ENCODE results near the gene TIPIN.
A peak's percentile ranks its signal among the peaks of the same experiment; 100 is the strongest.
"Not testable (repeated sequence)": the region's sequence is repeated elsewhere in the genome, so short reads cannot be mapped to it uniquely, and the experiment has no call there.

Gene TIPIN

DNA sequence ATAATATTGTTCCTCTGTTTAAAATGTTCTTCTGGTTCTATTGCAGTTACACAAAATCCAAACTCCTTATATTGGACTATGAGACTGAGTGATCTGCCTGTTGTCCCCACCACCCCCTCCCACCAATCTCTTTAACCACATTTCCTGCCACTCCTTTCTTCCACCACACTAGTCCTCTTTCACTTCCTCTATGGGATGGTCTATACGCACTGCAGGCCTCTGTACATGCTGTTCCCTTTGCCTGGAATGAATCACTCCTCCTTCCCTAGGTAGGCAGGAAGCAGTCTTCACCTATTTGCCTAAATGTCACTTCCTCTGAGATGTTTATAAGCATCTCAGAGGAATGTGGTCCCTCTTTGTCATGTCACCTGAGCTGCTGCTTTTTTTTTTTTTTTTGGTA lies 34.2 kb upstream of the TIPIN start:
- peaks cover 69% of the 10 kb centered on the region for H3K4me1 Mint-ChIP-seq (ENCODE audit: low read depth)
- H3K36me3 Mint-ChIP-seq (ENCODE audit: low read depth), result peaks cover 44% of the 10 kb centered on the region
- no peaks in the 10 kb centered on the region for H3K9me3 Mint-ChIP-seq
- H3K4me3 Mint-ChIP-seq, result peak overlapping the region; percentile 97
- no peak for DNase-seq (ENCODE audit: low spot score)
- peak overlapping the region; percentile 86 for H3K27ac Mint-ChIP-seq
- H3K27me3 Mint-ChIP-seq (ENCODE audit: low read depth), result no peaks in the 10 kb centered on the region

- H3K27me3 Mint-ChIP-seq (ENCODE audit: low read depth), result no peaks in the 10 kb centered on the region
- no peaks in the 10 kb centered on the region for H3K9me3 Mint-ChIP-seq
- peak overlapping the region; percentile 86 for H3K27ac Mint-ChIP-seq
- no peak for DNase-seq (ENCODE audit: low spot score)
- peaks cover 67% of the 10 kb centered on the region for H3K4me1 Mint-ChIP-seq (ENCODE audit: low read depth)
- H3K36me3 Mint-ChIP-seq (ENCODE audit: low read depth), result peaks cover 39% of the 10 kb centered on the region
- peak overlapping the region; percentile 97 for H3K4me3 Mint-ChIP-seq
Measured at GRCh38 chr15:66389859-66390381, 33.4 kb upstream of the TIPIN start.

DNA sequence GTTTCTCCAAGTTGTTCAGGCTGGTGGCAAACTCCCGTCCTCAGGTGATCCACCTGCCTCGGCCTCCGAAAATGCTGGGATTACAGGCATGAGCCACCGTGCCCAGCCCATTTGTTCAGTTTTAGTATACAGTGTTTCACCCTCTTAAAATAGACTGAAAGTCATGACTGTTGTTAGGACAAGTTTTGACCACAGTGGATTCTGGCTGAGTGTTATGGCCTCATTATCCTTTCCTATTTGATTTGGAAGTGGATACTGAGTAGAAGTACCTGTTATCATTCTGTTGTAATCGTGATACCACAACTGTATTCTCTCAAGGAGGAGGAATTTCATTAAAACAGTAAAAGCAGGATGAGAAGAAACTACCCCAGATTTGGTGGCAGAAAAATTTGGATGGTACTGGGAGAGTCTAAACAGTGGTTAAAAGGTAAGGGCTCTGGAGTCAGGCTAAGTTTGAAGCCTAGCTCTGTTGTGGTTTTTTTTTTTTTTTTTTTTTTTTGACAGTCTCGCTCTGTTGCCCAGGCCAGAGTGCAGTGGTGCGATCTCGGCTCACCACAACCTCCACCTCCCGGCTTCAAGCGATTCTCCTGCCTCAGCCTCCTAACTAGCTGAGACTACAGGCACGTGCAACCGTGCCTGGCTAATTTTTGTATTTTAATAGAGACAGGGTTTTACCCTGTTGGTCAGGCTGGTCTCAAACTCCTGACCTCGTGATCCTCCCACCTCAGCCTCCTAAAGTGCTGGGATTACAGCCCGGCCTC lies 32.8 kb upstream of the TIPIN start:
- Mint-ChIP-seq H3K4me1 (ENCODE audit: low read depth) (peaks cover 64% of the 10 kb centered on the region), H3K36me3 (ENCODE audit: low read depth) (peaks cover 36% of the 10 kb centered on the region), H3K9me3 (no peaks in the 10 kb centered on the region), H3K27ac (peak overlapping the region; percentile 86), H3K4me3 (peak overlapping the region; percentile 97), H3K27me3 (ENCODE audit: low read depth) (no peaks in the 10 kb centered on the region)
- DNase-seq (ENCODE audit: low spot score), result no peak

DNA sequence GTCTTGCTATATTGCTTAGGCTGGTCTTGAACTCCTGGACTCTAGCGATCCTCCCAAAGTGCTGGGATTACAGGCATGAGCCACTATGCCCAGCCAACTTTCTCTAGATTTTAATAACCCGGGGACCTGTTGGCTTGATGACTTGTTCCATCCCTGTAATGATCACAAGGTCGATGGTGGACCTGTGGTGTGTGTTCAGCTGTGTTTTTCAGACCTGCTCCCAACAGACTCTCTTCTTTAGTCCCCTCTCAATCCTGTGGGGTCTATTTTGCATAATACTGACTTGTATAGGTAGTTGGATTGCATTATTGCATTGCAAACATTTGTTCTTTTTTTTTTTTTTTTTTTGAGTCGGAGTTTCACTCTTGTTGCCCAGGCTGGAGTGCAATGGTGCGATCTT lies 32.1 kb upstream of the TIPIN start:
- Mint-ChIP-seq H3K4me1 (ENCODE audit: low read depth) (peaks cover 57% of the 10 kb centered on the region), H3K36me3 (ENCODE audit: low read depth) (peaks cover 33% of the 10 kb centered on the region), H3K9me3 (no peaks in the 10 kb centered on the region), H3K4me3 (peak overlapping the region; percentile 97), H3K27me3 (ENCODE audit: low read depth) (no peaks in the 10 kb centered on the region), H3K27ac (peak overlapping the region; percentile 75)
- no peak for DNase-seq (ENCODE audit: low spot score)

DNA sequence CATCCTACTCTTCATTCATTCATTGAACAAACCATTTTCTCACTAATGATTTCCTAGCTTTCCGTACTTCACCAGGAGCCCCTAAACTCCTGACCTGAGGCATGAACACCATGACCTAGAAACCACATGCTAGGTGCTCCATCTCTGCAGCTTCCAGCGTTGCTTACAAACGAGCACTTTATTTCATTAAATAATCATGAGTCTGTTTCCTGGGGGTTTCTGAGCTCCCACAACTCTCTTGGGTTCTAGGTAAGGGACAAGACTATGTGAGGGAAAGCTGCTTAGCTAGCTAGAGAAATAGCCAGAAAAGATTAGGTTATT lies 31.5 kb upstream of the TIPIN start:
- no peak for DNase-seq (ENCODE audit: low spot score)
- Mint-ChIP-seq H3K4me3 (peak overlapping the region; percentile 97), H3K27me3 (ENCODE audit: low read depth) (no peaks in the 10 kb centered on the region), H3K9me3 (no peaks in the 10 kb centered on the region), H3K36me3 (ENCODE audit: low read depth) (peaks cover 29% of the 10 kb centered on the region), H3K27ac (peak overlapping the region; percentile 83), H3K4me1 (ENCODE audit: low read depth) (peaks cover 53% of the 10 kb centered on the region)

- Mint-ChIP-seq H3K9me3 (no peaks in the 10 kb centered on the region), H3K4me1 (ENCODE audit: low read depth) (peaks cover 50% of the 10 kb centered on the region), H3K4me3 (peak overlapping the region; percentile 97), H3K27ac (peak overlapping the region; percentile 83), H3K36me3 (ENCODE audit: low read depth) (peaks cover 26% of the 10 kb centered on the region), H3K27me3 (ENCODE audit: low read depth) (no peaks in the 10 kb centered on the region)
- peak; percentile 79 for DNase-seq (ENCODE audit: low spot score)
Measured at GRCh38 chr15:66387163-66388042, 30.9 kb upstream of the TIPIN start.

DNA sequence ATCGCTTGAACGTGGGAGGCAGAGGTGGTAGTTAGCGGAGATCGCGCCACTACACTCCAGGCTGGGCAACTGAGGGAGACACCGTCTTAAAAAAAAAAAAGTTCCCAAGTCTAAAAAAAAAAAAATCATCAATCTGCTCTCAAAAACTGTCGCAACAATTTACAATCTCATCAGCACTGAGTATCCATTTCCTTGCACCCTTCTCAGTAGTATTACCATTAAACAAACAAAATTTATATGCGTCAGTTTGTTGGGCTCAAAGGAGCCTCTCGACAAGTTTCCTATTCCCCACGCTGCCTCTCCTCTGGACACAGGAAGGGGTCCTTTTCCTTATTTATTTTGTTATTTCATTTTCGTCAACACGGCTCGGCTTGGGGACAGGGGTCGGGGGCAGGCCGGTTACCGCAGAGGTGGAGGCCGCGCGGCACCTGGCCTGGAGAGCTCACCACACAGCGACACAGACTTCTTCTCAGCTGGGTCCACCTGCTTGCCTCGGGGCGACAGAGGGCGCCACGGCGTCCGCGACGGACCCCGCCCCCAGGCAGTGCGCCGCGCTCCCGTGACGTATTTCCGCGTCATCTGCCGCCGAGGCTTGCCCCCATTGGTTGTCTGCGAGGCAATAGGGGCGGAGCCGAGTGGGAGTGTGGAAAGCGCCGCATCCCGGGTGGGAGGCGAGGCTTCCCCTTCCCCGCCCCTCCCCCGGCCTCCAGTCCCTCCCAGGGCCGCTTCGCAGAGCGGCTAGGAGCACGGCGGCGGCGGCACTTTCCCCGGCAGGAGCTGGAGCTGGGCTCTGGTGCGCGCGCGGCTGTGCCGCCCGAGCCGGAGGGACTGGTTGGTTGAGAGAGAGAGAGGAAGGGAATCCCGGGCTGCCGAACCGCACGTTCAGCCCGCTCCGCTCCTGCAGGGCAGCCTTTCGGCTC lies 30.0 kb upstream of the TIPIN start, which contains the start of gene MAP2K1:
MAP2K1 (plus strand) TSS at position 709 of the 920 bp plus-strand sequence. CDS start 436 bp downstream, outside the sequence.
- H3K36me3 Mint-ChIP-seq (ENCODE audit: low read depth), result peaks cover 19% of the 10 kb centered on the region
- H3K27ac Mint-ChIP-seq, result peak within 1 kb of the TSS; percentile 99
- peaks cover 42% of the 10 kb centered on the region for H3K4me1 Mint-ChIP-seq (ENCODE audit: low read depth)
- no peaks in the 10 kb centered on the region for H3K9me3 Mint-ChIP-seq
- no peaks in the 10 kb centered on the region for H3K27me3 Mint-ChIP-seq (ENCODE audit: low read depth)
- H3K4me3 Mint-ChIP-seq, result peak within 1 kb of the TSS; percentile 97
- peak; percentile 97 for DNase-seq (ENCODE audit: low spot score)

GRCh38 chr15:66381376-66381775 lies 24.9 kb upstream of the TIPIN start:
- not testable (repeated sequence) for H3K4me1 Mint-ChIP-seq (ENCODE audit: low read depth); DNase-seq (ENCODE audit: low spot score); H3K9me3 Mint-ChIP-seq; H3K27me3 Mint-ChIP-seq (ENCODE audit: low read depth); H3K36me3 Mint-ChIP-seq (ENCODE audit: low read depth); H3K4me3 Mint-ChIP-seq; H3K27ac Mint-ChIP-seq

DNA sequence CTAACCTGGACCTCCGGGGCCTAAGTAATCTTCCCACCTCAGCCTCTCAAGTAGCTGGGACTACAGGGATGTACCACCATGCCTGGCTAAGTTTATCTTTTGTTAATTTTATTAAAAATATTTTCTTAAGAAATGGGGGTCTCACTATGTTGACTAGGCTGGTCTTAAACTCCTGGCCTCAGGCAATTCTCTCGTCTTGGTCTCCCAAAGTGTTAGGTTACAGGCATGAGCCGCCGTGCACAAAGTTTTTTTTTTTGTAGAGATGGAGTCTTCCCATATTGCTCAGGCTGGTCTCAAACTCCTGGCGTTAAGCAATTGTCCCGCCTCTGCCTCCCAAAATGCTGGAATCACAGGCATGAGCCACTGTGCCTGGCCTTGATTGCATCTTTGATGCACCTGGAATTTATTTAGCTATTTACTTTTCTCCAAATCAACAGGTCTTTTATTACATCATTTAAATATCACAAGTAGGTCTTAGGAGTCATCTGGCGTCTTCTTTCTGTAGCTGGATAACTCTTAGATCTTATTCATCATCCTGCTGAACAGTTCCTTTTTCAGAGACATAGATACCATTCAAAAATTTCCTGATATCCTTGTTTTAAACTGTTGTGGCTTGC lies 22.4 kb upstream of the TIPIN start:
- Mint-ChIP-seq H3K4me3 (no peak overlapping the region), H3K4me1 (ENCODE audit: low read depth) (no peaks in the 10 kb centered on the region), H3K27ac (no peak overlapping the region), H3K36me3 (ENCODE audit: low read depth) (peaks cover 2% of the 10 kb centered on the region), H3K9me3 (peaks cover 4% of the 10 kb centered on the region), H3K27me3 (ENCODE audit: low read depth) (no peaks in the 10 kb centered on the region)
- no peak for DNase-seq (ENCODE audit: low spot score)

- Mint-ChIP-seq H3K36me3 (ENCODE audit: low read depth) (peaks cover 2% of the 10 kb centered on the region), H3K4me1 (ENCODE audit: low read depth) (peaks cover 20% of the 10 kb centered on the region), H3K27me3 (ENCODE audit: low read depth) (no peaks in the 10 kb centered on the region), H3K9me3 (peaks cover 4% of the 10 kb centered on the region), H3K4me3 (no peak overlapping the region), H3K27ac (no peak overlapping the region)
- DNase-seq (ENCODE audit: low spot score), result no peak
Measured at GRCh38 chr15:66374179-66374578, 17.7 kb upstream of the TIPIN start.

DNA sequence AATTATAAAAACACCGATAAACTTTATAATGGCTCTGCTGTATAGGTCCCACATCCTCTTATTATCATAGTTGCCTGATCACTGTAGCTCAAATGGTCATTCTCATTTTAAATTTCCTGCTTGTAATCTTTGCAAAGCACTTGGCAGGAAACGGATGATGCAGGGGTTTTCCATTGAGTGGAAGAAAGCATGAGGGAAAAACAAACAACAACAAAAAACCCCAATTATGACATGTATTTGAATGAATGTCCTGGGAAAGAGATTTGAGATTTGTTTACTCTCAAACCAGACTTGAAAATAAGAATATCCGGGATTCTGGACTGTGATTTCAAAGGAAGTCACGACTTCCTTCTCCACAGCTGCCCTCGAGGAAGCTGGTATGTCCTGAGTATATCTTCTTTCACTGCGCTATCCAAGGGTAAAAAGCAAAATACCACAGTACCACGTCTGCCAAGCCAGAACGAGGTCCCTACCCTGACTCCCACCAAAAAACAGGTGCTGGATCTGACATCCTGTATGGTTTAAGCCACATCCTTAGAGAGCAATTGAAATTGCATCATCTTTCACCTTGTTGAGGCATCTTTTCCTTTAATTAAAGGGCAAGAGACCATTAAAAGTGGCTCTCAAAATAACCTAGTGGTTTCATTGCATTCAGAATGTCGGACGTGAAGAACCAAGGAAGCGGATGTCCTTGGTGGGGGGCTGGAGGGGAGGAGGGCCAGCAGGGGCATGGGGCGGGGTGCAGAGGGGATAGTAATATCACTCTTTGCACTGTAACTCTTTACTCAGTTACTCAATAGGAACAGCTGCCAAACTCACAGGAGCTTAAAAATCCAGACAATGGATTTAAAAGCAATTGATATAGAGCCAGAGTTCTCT lies 13.5 kb upstream of the TIPIN start:
- peak overlapping the region; percentile 77 for H3K4me3 Mint-ChIP-seq
- peaks cover 2% of the 10 kb centered on the region for H3K36me3 Mint-ChIP-seq (ENCODE audit: low read depth)
- H3K27ac Mint-ChIP-seq, result peak overlapping the region; percentile 95
- peaks cover 4% of the 10 kb centered on the region for H3K9me3 Mint-ChIP-seq
- DNase-seq (ENCODE audit: low spot score), result peak; percentile 18
- peaks cover 20% of the 10 kb centered on the region for H3K4me1 Mint-ChIP-seq (ENCODE audit: low read depth)
- H3K27me3 Mint-ChIP-seq (ENCODE audit: low read depth), result no peaks in the 10 kb centered on the region

- Mint-ChIP-seq H3K27ac (no peak overlapping the region), H3K27me3 (ENCODE audit: low read depth) (no peaks in the 10 kb centered on the region), H3K4me1 (ENCODE audit: low read depth) (peaks cover 7% of the 10 kb centered on the region), H3K4me3 (no peak overlapping the region), H3K9me3 (no peaks in the 10 kb centered on the region), H3K36me3 (ENCODE audit: low read depth) (no peaks in the 10 kb centered on the region)
- DNase-seq (ENCODE audit: low spot score), result no peak
Measured at GRCh38 chr15:66364944-66365528, 8.6 kb upstream of the TIPIN start.
